K562 (cell line): Measurements from ENCODE around the gene SOCS2. TPM values are rescaled to one million over a fixed set of nuclear protein-coding genes. Genes with fewer than 3 reads are reported as not detected.

Experiments used
- ATF3 ChIP-seq, 2 experiments: fragments of 450-650 bp in 1 of 2; sonication (generic) in 1 of 2; formaldehyde crosslinking in 1 of 2; IDR thresholded peaks in 1 of 2; conservative IDR thresholded peaks in 1 of 2; 2 replicates each; pipeline versions ENCODE4 v1.6.1 to v1.8.1; 2016 to 2023; ENCODE audit warnings: mild to moderate bottlenecking in 2 of 2, moderate library complexity in 2 of 2, inconsistent platforms in 1 of 2, missing genetic modification reagents in 1 of 2
- BRF2 ChIP-seq: IDR thresholded peaks from 3 replicates; pipeline ENCODE4 v1.6.1; 2011; ENCODE audit warnings: borderline replicate concordance, mild to moderate bottlenecking; ENCODE audit not compliant: insufficient read length, insufficient read depth
- CBX8 ChIP-seq: fragments of 200-600 bp; sonication (generic); IDR thresholded peaks from 2 replicates; pipeline ENCODE4 v1.6.1; 2012; ENCODE audit warnings: borderline replicate concordance, mixed run types, low read depth, mild to moderate bottlenecking, moderate library complexity, mixed read lengths, low read length, control low read depth, inconsistent platforms; ENCODE audit not compliant: poor library complexity, severe bottlenecking; ENCODE audit errors: extremely low read depth
- E2F4 ChIP-seq: sonication (generic); formaldehyde crosslinking; IDR thresholded peaks from 2 replicates; pipeline ENCODE4 v1.8.0; 2022; ENCODE audit warnings: mild to moderate bottlenecking, low read depth, missing genetic modification reagents
- EWSR1 ChIP-seq: fragments of 450-650 bp; IDR thresholded peaks from 2 replicates; pipeline ENCODE4 v1.6.1; 2018; ENCODE audit warnings: borderline replicate concordance, mild to moderate bottlenecking, low read depth, moderate library complexity; ENCODE audit not compliant: partially characterized antibody
- GTF2E2 ChIP-seq: fragments of 200-800 bp; sonication (Bioruptor generic); IDR thresholded peaks from 2 replicates; pipeline ENCODE4 v1.6.1; 2016; ENCODE audit warnings: missing genetic modification characterization, missing compliant biosample characterization
- ILF3 ChIP-seq: fragments of 450-650 bp; IDR thresholded peaks from 2 replicates; pipeline ENCODE4 v1.6.1; 2018; ENCODE audit warnings: antibody characterized with exemption, mild to moderate bottlenecking, moderate library complexity, borderline replicate concordance
- KAT2B ChIP-seq: IDR thresholded peaks from one replicate; pipeline ENCODE4 v1.6.1; 2012; ENCODE audit warnings: low read depth, mild to moderate bottlenecking, control low read depth, inconsistent platforms, low read length, moderate library complexity
- MAX ChIP-seq: sonication (generic); formaldehyde crosslinking; IDR thresholded peaks from 2 replicates; pipeline ENCODE4 v1.9.0; 2022; ENCODE audit warnings: mild to moderate bottlenecking, missing genetic modification reagents
- MCM2 ChIP-seq: fragments of 450-650 bp; IDR thresholded peaks from 2 replicates; pipeline ENCODE4 v1.6.1; 2017; ENCODE audit warnings: low read depth, mild to moderate bottlenecking
- MECOM ChIP-seq: fragments of 250-450 bp; sonication (Bioruptor Pico); IDR thresholded peaks from 2 replicates; pipeline ENCODE4 v1.8.0; 2022; ENCODE audit warnings: inconsistent platforms
- NBN ChIP-seq: fragments of 450-650 bp; IDR thresholded peaks from 2 replicates; pipeline ENCODE4 v1.6.1; 2016; ENCODE audit warnings: low read depth, mild to moderate bottlenecking
- NCOA4 ChIP-seq: fragments of 450-650 bp; IDR thresholded peaks from 2 replicates; pipeline ENCODE4 v1.6.1; 2018; ENCODE audit warnings: mild to moderate bottlenecking; ENCODE audit not compliant: partially characterized antibody
- POLR2B ChIP-seq: fragments of 450-650 bp; IDR thresholded peaks from 2 replicates; pipeline ENCODE4 v1.6.1; 2018; ENCODE audit warnings: low read depth; ENCODE audit not compliant: partially characterized antibody
- RUNX1 ChIP-seq: sonication (generic); IDR thresholded peaks from 2 replicates; pipeline ENCODE4 v1.6.1; 2016; ENCODE audit warnings: antibody characterized with exemption, low read depth
- SREBF2 ChIP-seq: sonication (generic); formaldehyde crosslinking; IDR thresholded peaks from 2 replicates; pipeline ENCODE4 v1.4.0; 2020; ENCODE audit warnings: mild to moderate bottlenecking, missing genetic modification reagents
- ZC3H11A ChIP-seq: IDR thresholded peaks from 2 replicates; pipeline ENCODE4 v1.6.1; 2012; ENCODE audit warnings: low read depth, low read length, improper control_type of control experiment
- ZNF274 ChIP-seq: IDR thresholded peaks from 2 replicates; pipeline ENCODE4 v1.6.1; 2011; ENCODE audit warnings: low read depth, mild to moderate bottlenecking, low read length, moderate library complexity, borderline replicate concordance
- ZNF280A ChIP-seq: fragments of 450-650 bp; IDR thresholded peaks from 2 replicates; pipeline ENCODE4 v1.6.1; 2018; ENCODE audit warnings: mild to moderate bottlenecking, low read depth; ENCODE audit not compliant: partially characterized antibody
- ZNF57 ChIP-seq: fragments of 450-650 bp; formaldehyde crosslinking; IDR thresholded peaks from 2 replicates; pipeline ENCODE4 v1.4.0; 2020; ENCODE audit warnings: mild to moderate bottlenecking, moderate library complexity
- polyA plus RNA-seq, 8 experiments: library from polyadenylated mRNA; depleted of rRNA in 4 of 8; stranded (reverse) in 5 of 8; unstranded in 3 of 8; fragments of >200 nt; fragmentation: Nextera tagmentation in 2 of 8; fragmentation: Illumina TruSeq in 1 of 8; extraction: Ambion mirVana in 2 of 8; extraction: Trizol in 1 of 8; gene quantifications; 2 replicates each; pipeline versions ENCODE4 v1.2.1 to v1.2.3, GENCODE V29; 2011 to 2014; ENCODE audit warnings: inconsistent platforms in 1 of 8, missing spikeins in 1 of 8
- total RNA-seq, 7 experiments: library from RNA; depleted of rRNA in 6 of 7; stranded (reverse); fragments of >200 nt in 6 of 7; fragmentation: Illumina TruSeq in 2 of 7; extraction: Trizol in 2 of 7; gene quantifications; 2 replicates each; pipeline versions ENCODE4 v1.2.1 to v1.2.3, GENCODE V29; 2011 to 2021; ENCODE audit warnings: low replicate concordance in 1 of 7

Gene SOCS2
- total and polyA plus RNA-seq, 9 of the 15 experiments (the other 6 are each of a cell fraction or from before 2014, with no cell fraction given): 37.0 to 162 (median 98.7) TPM

DNA sequence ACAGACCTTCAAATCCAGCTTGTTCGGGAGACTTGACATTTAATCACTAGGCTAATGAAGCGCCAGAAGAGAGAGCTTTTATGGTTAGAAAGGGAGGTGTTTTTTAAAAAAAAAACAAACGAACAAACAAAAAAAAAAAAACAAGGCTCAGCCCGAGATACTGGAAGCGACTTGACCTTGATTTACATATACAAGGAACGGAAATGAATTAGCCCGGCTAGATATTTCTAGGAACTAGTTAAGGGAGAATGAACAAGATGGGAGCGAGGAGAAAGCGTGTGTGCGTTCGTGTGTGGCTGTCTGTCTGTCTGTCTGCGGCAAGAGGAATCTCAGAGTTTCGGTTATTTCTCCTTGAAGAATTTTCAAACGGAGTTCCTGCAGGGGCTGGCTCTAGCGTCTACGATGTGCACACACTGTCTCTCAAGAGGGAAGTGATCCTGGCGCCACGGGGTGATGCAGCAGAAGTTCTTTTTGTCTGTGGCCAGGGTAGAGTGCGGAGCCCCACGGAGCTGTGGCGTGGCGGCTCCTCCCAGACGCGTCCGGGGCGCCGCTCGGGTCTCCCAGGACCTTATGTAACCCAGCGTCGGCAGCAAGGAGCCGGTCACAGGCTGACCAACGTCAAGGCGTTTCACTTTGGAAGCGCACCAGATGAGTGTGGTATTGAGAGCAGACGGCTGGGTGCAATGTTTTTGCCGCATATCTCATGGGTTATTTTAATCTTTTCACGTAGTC is 18.8 kb downstream of the SOCS2 start (continued):
- TF ChIP-seq SREBF2 (CRISPR knock-in tag) (no peak), POLR2B (peak; percentile 76), ZNF57 (CRISPR knock-in tag) (no peak), BRF2 (no peak), RUNX1 (no peak), CBX8 (no peak), EWSR1 (no peak), GTF2E2 (no peak; the same call in 1 of the 2 replicates), ILF3 (no peak), E2F4 (no peak), MECOM (CRISPR knock-in tag) (no peak), ATF3 (IDR thresholded peaks at IDR 0.05) (no peak), ATF3 (CRISPR knock-in tag; conservative IDR thresholded peaks at IDR 0.05) (peak; percentile 56; the same call in 1 of the 2 replicates), NBN (peak; percentile 85), ZNF274 (no peak), ZC3H11A (no peak), MCM2 (no peak), MAX (CRISPR knock-in tag) (no peak), KAT2B (no peak), ZNF280A (no peak), NCOA4 (no peak)
